Hematopoietic multipotent progenitor cell treated with erythropoietin and hydrocortisone succinate and interleukin-3 and kit ligand, for 8 days (in vitro differentiated cells): Measurements from ENCODE around the gene TMEM18.

Experiments
- DNase-seq: peaks from one replicate; pipeline ENCODE4 v3.0.0-alpha.2; 2015

TMEM18 gene

DNA sequence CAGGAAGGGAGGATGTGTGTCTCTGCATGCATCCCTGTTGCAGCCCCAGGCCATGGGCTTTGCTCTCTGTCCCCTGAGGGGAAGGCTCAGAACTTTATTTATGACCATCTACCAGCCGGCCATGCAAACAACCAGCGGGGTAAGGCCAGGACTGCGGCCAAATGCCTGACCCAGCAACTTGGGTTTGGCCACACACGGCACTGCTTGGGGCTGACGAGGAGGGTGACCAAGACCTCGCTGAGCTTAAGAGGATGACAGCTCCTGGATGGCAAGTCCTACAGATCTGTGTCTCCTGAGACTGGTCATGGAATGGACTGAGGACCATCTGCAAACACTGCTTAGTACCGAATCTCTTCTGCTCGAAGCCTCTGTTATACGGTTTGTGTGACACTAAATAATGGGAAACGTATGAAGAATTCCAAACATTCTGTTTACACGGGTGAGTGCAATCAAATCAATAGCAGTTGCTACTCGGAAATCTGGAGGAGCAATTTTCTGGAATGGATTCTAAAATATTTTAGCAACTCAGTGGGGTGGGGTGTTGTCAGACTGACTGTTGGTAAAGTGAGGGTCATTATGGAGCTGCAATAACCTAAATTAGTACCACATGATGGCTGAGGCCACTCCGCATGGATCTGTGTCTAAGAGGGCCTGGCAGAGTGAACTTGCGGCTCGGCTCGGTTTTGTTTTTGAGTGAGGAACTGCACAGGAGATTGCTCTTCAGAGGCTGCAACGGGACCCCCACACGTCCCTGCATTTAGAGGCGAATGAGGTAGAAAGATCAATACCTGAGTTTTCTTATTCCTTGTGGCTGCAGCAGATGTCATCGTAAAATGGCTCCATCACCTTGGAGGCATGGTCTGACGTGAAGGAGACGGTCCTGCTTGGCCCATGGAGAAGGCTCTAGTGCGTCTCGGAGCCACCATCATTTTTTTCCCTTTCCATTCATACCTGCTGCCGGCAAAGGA lies 26.6 kb downstream of the TMEM18 start:
- no peak for DNase-seq

GRCh38 chr2:649426-650342 lies 27.5 kb downstream of the TMEM18 start:
- DNase-seq: no peak

GRCh38 chr2:648476-649424 lies 28.5 kb downstream of the TMEM18 start:
- no peak for DNase-seq

DNA sequence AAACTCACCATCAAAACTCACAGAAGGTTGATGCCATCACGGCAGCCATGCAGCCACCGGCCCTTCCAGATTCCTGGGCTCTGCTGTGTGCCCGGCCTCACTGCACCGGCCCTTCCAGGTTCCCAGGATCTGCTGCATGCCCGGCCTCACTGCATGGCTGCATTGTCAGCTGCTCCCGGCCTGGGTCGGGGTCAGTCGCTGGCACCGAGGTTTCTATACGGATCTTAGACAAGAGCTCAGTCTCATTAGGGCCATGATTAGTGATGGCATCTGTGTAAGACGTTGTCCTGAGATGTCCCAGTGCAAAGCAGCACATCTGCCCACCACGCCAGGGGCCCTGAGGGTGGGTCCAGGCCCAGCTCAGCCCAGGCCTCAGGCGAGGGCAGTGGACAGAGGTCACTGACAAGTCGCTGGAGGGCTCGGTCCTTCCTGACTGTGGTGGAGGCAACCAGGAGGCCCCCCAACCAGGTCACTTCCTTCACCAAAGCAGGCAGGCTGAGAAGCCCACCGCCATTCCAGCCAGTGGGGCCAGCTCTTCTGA lies 29.4 kb downstream of the TMEM18 start:
- DNase-seq: no peak

- DNase-seq: no peak
Measured at GRCh38 chr2:647003-647560, 30.1 kb downstream of the TMEM18 start.

- no peak for DNase-seq
Measured at GRCh38 chr2:644871-645270, 32.3 kb downstream of the TMEM18 start.

DNA sequence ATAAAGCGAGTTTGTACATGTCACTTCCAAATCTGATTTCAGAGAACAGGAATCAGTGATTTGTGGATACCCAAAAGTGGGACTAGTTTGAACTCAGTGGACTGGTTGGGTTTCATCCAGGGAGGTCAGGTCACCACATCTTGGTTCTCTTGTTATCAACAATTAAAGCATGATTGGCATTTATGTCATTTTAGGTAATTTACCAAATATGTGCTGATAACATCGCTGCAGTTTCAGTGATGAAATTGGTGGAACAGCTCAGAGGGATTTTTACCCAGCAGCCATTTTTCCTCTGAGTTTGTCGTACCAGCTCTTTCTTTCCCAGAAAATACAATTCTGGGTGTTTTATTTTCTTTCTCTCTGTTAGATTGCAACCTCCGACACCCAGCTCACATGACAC lies 33.4 kb downstream of the TMEM18 start:
- DNase-seq: no peak

- no peak for DNase-seq
Measured at GRCh38 chr2:643334-643733, 33.9 kb downstream of the TMEM18 start.

- no peak for DNase-seq
Measured at GRCh38 chr2:641872-642815, 35.1 kb downstream of the TMEM18 start.

- DNase-seq: no peak
Measured at GRCh38 chr2:641164-641871, 35.9 kb downstream of the TMEM18 start.

DNA sequence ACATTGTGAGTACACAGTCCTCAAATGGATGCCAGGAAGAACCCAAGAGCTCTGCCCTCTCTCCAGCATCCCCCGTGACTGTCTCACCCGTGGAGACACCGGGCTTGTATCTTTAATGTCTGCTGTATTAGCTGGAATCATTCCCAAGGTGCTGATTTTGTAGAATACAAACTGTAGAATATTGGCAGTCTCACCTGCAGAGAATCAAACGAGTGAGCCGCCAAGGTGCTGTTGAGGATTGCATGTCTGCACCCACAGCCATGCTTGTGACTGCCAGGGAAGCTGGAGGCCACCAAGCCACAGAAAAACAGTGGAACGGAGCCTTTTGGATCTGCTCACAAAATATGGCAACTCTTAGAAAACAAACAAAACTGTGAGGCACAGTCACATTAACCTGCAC lies 37.5 kb downstream of the TMEM18 start:
- no peak for DNase-seq

DNA sequence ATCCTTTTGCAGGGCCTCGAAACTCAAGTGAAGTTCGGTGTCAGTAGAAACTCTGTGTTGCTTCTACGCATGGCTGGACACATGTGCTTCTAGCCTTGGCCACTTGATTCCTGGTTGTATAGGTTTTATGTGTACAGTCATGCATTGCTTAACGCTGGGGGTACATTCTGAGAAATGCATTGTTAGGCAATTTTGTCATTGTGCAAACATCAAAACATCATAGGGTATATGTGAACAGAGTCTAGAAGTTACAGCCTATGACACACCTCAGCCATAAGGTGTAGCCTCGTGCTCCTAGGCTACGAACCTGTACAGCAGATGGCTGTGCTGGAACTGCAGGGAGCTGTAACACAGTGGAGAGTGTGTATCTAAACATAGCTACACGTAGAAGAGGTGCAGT lies 39.4 kb downstream of the TMEM18 start:
- no peak for DNase-seq

- no peak for DNase-seq
Measured at GRCh38 chr2:637406-637776, 39.8 kb downstream of the TMEM18 start.

DNA sequence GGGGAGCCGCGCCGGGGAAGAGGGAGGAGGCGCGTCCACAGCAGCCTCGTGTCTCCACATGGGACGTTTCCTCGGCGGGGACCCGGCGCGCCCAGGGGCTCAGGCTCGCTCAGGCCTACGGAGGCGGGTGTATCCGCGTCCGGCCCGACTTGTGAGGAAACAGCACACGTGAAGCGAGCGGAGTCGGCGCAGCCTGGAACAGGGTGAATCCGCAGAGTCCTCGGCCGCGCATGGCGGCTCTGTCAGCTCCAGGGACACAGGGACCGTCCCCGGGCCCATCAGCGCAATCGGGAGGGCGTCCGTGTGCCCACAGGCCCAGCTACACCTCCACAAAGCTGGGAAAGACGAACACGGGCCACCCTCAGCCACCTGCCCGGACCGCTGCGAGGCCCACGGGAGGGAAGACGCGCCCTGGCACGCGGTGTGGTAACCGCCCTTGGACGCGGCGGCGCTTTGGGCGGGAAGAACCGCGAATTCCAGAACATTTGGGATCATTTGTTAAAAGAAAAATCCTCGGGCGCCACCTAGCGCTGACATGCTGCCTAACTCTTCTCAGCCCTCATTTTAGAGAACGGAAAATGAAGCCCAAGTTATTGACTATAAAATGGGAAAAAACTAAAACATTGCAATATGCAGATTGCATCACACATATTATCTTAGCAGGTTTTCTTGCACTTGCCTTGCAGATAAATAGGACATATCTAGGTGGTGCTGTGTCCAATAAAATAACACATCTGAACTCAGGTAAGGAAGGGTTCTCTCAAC lies 40.4 kb downstream of the TMEM18 start:
- DNase-seq: peak; percentile 68

GRCh38 chr2:635687-636621 lies 41.3 kb downstream of the TMEM18 start:
- no peak for DNase-seq

DNA sequence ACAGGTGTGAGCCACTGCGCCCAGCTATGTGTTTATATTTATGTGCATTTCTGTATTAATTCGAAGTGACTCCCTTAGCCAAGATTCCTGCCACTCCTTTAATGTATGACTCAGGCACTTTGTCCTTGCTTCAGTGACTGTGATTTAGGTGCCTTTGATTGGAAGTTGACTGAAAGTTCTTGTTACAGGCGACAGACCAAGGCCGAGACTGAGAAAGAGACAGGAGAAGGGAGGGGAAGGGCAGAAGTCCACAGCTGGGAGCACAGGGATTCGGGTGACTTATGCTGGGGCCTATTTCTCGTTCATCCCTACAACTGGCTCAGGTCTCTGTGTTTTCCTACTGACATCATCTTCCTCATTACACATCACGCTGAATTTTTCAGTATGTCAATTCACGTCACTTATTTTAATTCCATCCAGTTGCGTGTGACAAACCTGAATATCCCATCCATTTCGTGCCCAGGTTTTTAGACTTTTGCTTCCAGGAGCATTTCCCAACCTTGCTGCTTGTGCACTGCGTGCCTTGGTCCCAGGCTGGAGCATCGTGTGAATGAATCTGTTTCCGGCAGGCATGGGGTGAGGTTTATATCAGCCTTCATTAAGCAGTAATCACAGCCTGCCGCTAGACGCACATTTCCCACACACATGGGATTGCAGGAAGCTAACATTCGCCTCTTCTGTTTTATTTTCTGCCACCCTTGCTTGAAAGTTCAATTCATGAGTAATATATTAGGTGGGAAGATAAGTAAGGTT lies 42.4 kb downstream of the TMEM18 start:
- DNase-seq: no peak

GRCh38 chr2:634041-634440 lies 43.2 kb downstream of the TMEM18 start:
- no peak for DNase-seq
